ENCODE measurements around the gene SIK3. TPM values are rescaled to one million over a fixed set of nuclear protein-coding genes. Genes with fewer than 3 reads are reported as not detected.
A peak's percentile ranks its signal among the peaks of the same experiment; 100 is the strongest.

The SIK3 gene
- total RNA-seq, 1 donor, result 25.7 TPM

DNA sequence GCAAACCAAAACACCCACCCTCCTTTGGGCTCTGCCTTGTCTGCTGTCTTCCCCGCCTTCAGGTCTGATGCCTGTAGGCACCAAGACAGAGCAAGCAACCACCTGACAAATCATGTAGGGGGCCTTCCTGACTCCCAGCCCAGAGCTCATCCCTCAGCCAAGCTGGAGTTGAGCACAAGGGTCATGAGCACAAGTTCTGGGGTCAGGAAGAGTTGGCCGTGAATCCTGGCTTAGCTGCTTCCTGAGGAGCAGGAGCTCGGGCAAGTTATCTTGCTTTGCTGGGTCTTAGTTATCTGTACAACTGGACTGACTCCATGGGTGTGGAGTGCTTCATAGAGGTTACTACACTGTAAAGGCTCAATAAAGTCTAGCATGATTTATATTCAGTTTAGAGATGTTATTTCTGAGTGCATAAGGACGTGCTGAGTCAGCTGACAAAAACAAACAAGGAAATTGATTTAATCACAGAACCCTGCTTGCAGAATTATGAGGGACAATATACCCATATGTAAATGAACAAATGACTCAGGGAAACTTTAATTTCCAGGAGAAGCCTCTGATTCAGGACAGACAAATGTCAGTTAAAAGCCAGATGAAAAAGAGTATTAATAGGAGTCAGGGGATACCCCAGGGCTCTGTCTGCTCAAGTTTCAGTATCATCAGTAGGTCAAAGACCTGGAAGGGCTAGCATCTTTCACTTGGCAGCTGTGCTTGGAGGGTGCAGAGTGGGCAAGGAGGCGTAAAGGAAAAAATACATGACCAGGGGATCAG is 245.8 kb downstream of the SIK3 start:
- H3K4me2 ChIP-seq (ENCODE audit: insufficient read depth, low read length), result peak overlapping the region; percentile 56
- peak; percentile 82 for DNase-seq (ENCODE audit: insufficient read length, low spot score, missing footprints)

DNA sequence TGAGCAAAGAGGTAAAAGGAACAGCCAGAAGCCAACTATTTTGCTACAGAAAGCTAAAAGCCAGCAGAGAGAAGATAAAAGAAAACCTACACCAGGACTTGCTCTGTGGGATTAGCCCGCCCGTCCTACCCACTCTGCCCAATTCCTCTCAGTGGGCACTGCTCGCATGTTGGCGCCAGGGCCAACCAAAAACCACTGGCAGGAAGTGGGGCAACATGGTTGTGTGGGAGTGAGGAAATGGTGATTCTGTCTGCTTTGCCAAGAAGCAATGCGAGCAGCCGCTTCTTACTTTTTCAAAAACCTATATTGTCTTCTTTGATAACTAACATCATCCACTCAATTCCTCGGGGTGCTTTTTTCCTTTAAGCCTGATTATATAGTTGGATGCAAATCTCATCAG is 246.6 kb downstream of the SIK3 start:
- Histone ChIP-seq H3K4me3 (ENCODE audit: insufficient read depth, low read length) (peak overlapping the region; percentile 12), H3K9me3 (ENCODE audit: low read depth, low read length) (no peaks in the 10 kb centered on the region), H3K27ac (ENCODE audit: low read depth, low read length) (peak overlapping the region; percentile 80), H3K36me3 (ENCODE audit: insufficient read depth, low read length) (peaks cover 35% of the 10 kb centered on the region), H4K20me1 (ENCODE audit: insufficient read depth, low read length) (no peaks in the 10 kb centered on the region), H3K79me2 (ENCODE audit: insufficient read depth, low read length) (no peaks in the 10 kb centered on the region), H3K4me1 (ENCODE audit: insufficient read depth, low read length) (peaks cover 37% of the 10 kb centered on the region), H3K4me2 (ENCODE audit: insufficient read depth, low read length) (peak overlapping the region; percentile 56), H2AFZ (ENCODE audit: low read length) (no peak overlapping the region), H3K27me3 (ENCODE audit: insufficient read depth, low read length) (no peaks in the 10 kb centered on the region)
- TF ChIP-seq, protein P1, sequence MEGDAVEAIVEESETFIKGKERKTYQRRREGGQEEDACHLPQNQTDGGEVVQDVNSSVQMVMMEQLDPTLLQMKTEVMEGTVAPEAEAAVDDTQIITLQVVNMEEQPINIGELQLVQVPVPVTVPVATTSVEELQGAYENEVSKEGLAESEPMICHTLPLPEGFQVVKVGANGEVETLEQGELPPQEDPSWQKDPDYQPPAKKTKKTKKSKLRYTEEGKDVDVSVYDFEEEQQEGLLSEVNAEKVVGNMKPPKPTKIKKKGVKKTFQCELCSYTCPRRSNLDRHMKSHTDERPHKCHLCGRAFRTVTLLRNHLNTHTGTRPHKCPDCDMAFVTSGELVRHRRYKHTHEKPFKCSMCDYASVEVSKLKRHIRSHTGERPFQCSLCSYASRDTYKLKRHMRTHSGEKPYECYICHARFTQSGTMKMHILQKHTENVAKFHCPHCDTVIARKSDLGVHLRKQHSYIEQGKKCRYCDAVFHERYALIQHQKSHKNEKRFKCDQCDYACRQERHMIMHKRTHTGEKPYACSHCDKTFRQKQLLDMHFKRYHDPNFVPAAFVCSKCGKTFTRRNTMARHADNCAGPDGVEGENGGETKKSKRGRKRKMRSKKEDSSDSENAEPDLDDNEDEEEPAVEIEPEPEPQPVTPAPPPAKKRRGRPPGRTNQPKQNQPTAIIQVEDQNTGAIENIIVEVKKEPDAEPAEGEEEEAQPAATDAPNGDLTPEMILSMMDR (IDR thresholded peaks at IDR 0.05; ENCODE audit: extremely low read depth, low read depth, low read length), result no peak
- DNase-seq (ENCODE audit: insufficient read length, low spot score, missing footprints), result peak; percentile 81

More for the DNA sequence above, 245.8 kb downstream of the SIK3 start:
- Histone ChIP-seq H3K79me2 (ENCODE audit: insufficient read depth, low read length) (no peaks in the 10 kb centered on the region), H3K27me3 (ENCODE audit: insufficient read depth, low read length) (no peaks in the 10 kb centered on the region), H2AFZ (ENCODE audit: low read length) (no peak overlapping the region), H4K20me1 (ENCODE audit: insufficient read depth, low read length) (no peaks in the 10 kb centered on the region), H3K4me1 (ENCODE audit: insufficient read depth, low read length) (peaks cover 41% of the 10 kb centered on the region), H3K9me3 (ENCODE audit: low read depth, low read length) (no peaks in the 10 kb centered on the region), H3K4me3 (ENCODE audit: insufficient read depth, low read length) (peak overlapping the region; percentile 9), H3K27ac (ENCODE audit: low read depth, low read length) (peak overlapping the region; percentile 80), H3K36me3 (ENCODE audit: insufficient read depth, low read length) (peaks cover 28% of the 10 kb centered on the region)
- TF ChIP-seq, protein P1 (IDR thresholded peaks at IDR 0.05; ENCODE audit: extremely low read depth, low read depth, low read length), result no peak

DNA sequence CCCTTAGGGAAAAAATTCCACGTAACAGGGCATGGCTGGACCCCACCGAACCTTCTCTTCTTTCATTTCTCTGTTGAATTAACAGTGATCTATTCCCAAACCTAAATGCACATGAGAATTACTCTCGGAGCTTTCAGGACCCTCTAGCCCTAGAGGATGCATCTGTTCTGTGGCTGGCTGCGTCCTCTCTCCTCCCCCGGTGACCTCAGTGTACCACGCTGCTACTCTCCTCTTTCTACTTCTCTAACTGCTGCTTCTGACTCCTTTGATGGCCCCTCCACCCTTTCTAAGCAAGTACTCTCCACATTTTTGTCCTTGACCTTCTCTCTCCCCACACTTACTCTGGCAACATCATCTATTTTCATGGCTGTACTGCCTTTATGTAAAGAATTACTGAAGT is 248.7 kb downstream of the SIK3 start:
- DNase-seq (ENCODE audit: insufficient read length, low spot score, missing footprints), result no peak
- no peak overlapping the region for H2AFZ ChIP-seq (ENCODE audit: low read length)
- TF ChIP-seq, protein P1 (IDR thresholded peaks at IDR 0.05; ENCODE audit: extremely low read depth, low read depth, low read length), result no peak
- H3K9me3 ChIP-seq (ENCODE audit: low read depth, low read length), result no peaks in the 10 kb centered on the region
- no peaks in the 10 kb centered on the region for H3K27me3 ChIP-seq (ENCODE audit: insufficient read depth, low read length)
- no peaks in the 10 kb centered on the region for H4K20me1 ChIP-seq (ENCODE audit: insufficient read depth, low read length)
- H3K27ac ChIP-seq (ENCODE audit: low read depth, low read length), result no peak overlapping the region
- no peak overlapping the region for H3K4me2 ChIP-seq (ENCODE audit: insufficient read depth, low read length)
- H3K4me1 ChIP-seq (ENCODE audit: insufficient read depth, low read length), result peaks cover 36% of the 10 kb centered on the region
- H3K4me3 ChIP-seq (ENCODE audit: insufficient read depth, low read length), result no peak overlapping the region
- H3K36me3 ChIP-seq (ENCODE audit: insufficient read depth, low read length), result peaks cover 47% of the 10 kb centered on the region
- H3K79me2 ChIP-seq (ENCODE audit: insufficient read depth, low read length), result no peaks in the 10 kb centered on the region

DNA sequence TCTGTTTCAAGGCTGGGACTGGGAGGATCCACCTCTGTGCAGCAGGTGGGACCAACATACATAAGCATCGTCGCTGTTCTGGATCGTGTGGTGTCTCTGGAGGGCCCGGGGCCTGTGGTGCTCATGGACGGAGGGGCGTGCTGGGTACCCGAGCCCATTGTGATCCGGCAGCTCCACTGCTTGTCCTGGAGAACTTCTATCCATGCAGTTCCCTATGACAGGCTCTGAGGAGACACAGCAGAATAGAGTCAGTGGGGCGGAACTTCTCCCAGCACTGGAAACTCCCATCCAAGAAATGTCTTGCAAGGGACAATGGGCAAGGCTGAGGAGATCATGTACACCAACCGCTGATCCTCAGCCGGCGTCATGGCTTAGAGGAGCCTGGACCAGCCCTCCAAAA is 249.2 kb downstream of the SIK3 start:
- TF ChIP-seq, protein P1 (IDR thresholded peaks at IDR 0.05; ENCODE audit: extremely low read depth, low read depth, low read length), result no peak
- no peak overlapping the region for H2AFZ ChIP-seq (ENCODE audit: low read length)

More for the DNA sequence above, 249.2 kb downstream of the SIK3 start:
- H3K36me3 ChIP-seq (ENCODE audit: insufficient read depth, low read length), result peaks cover 45% of the 10 kb centered on the region
- no peaks in the 10 kb centered on the region for H3K27me3 ChIP-seq (ENCODE audit: insufficient read depth, low read length)
- H3K4me2 ChIP-seq (ENCODE audit: insufficient read depth, low read length), result no peak overlapping the region
- no peaks in the 10 kb centered on the region for H3K9me3 ChIP-seq (ENCODE audit: low read depth, low read length)
- peaks cover 32% of the 10 kb centered on the region for H3K4me1 ChIP-seq (ENCODE audit: insufficient read depth, low read length)
- H3K27ac ChIP-seq (ENCODE audit: low read depth, low read length), result no peak overlapping the region
- no peaks in the 10 kb centered on the region for H3K79me2 ChIP-seq (ENCODE audit: insufficient read depth, low read length)
- no peaks in the 10 kb centered on the region for H4K20me1 ChIP-seq (ENCODE audit: insufficient read depth, low read length)
- no peak overlapping the region for H3K4me3 ChIP-seq (ENCODE audit: insufficient read depth, low read length)
- DNase-seq (ENCODE audit: insufficient read length, low spot score, missing footprints), result no peak

Measured in osteoblast (primary cell).